ENCODE measurements around the gene SLC25A42.

DNA sequence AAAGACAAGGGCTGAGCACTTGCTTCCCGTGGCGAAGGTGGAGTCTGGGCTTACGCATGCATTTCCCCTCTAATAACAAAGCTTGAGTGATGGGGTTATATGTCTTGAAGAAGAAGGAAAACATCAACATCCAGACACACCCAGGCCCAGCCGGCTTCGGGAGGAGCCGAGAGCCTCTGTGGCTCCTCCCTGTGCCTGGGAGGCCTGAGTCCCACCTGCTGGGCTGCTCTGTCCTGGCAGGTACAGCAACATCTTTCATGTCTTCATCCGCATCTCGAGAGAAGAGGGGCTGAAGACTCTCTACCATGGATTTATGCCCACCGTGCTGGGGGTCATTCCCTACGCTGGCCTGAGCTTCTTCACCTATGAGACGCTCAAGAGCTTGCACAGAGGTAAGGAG is 43.9 kb downstream of the SLC25A42 start:
- TF ChIP-seq ZNF274 (IDR thresholded peaks at IDR 0.05; ENCODE audit: low read depth, low read length), result no peak
- TF ChIP-seq SUZ12 (IDR thresholded peaks at IDR 0.05; ENCODE audit: extremely low read depth, insufficient read depth, insufficient read length), result no peak

All from NT2/D1 (cell line).